WERI-Rb-1 (cell line): ENCODE measurements around the gene HDDC3.

Experiments used
- DNase-seq: peaks from one replicate; pipeline ENCODE4 v3.0.0-alpha.2; 2020
- H3K27ac ChIP-seq: fragments of 250-450 bp; sonication (Bioruptor Pico); 2 replicates; pipeline ENCODE4 v1.5.1; 2020; ENCODE audit warnings: mild to moderate bottlenecking, moderate library complexity
- H3K27me3 ChIP-seq: fragments of 250-450 bp; sonication (Bioruptor Pico); 2 replicates; pipeline ENCODE4 v1.5.1; 2021; ENCODE audit warnings: mild to moderate bottlenecking, low read depth, moderate library complexity; ENCODE audit not compliant: insufficient read depth, severe bottlenecking
- H3K36me3 ChIP-seq: fragments of 250-450 bp; sonication (Bioruptor Pico); 2 replicates; pipeline ENCODE4 v1.5.1; 2020; ENCODE audit warnings: mild to moderate bottlenecking, moderate library complexity
- H3K4me3 ChIP-seq: 2 replicates; pipeline ENCODE4 v1.5.1; 2011; ENCODE audit warnings: low read depth, mild to moderate bottlenecking, control low read depth, low read length
- H3K9me3 ChIP-seq: fragments of 250-450 bp; sonication (Bioruptor Pico); 2 replicates; pipeline ENCODE4 v1.5.1; 2021; ENCODE audit warnings: mild to moderate bottlenecking, moderate library complexity; ENCODE audit not compliant: severe bottlenecking
- TF ChIP-seq, protein P1 (sequence below): IDR thresholded peaks from 2 replicates; pipeline ENCODE4 v1.5.1; 2011; ENCODE audit warnings: low read depth, mild to moderate bottlenecking, control low read depth, inconsistent platforms, low read length

HDDC3 gene

DNA sequence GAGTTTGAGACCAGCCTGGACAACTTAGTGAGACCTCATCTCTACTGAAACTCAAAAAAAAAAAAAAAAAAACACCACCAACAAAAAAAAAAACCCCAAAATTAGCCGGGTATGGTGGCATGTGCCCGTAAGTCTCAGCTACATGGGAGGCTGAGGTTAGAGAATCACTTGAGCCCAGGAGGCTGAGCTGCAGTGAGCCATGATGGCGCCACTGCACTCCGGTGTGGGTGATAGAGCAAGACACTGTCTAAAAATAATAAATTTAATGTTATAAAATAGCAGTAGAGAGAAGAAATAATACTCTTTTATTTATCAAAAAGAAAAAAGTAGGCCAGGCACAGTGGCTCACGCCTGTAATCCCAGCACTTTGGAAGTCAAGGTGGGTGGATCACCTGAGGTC, 39.8 kb upstream of the HDDC3 start:
- DNase-seq: no peak
- Histone ChIP-seq H3K36me3 (peaks cover 92% of the 10 kb centered on the region), H3K27ac (no peak overlapping the region), H3K4me3 (no peak overlapping the region), H3K27me3 (no peaks in the 10 kb centered on the region), H3K9me3 (no peaks in the 10 kb centered on the region)
- TF ChIP-seq, protein P1, sequence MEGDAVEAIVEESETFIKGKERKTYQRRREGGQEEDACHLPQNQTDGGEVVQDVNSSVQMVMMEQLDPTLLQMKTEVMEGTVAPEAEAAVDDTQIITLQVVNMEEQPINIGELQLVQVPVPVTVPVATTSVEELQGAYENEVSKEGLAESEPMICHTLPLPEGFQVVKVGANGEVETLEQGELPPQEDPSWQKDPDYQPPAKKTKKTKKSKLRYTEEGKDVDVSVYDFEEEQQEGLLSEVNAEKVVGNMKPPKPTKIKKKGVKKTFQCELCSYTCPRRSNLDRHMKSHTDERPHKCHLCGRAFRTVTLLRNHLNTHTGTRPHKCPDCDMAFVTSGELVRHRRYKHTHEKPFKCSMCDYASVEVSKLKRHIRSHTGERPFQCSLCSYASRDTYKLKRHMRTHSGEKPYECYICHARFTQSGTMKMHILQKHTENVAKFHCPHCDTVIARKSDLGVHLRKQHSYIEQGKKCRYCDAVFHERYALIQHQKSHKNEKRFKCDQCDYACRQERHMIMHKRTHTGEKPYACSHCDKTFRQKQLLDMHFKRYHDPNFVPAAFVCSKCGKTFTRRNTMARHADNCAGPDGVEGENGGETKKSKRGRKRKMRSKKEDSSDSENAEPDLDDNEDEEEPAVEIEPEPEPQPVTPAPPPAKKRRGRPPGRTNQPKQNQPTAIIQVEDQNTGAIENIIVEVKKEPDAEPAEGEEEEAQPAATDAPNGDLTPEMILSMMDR: no peak

DNA sequence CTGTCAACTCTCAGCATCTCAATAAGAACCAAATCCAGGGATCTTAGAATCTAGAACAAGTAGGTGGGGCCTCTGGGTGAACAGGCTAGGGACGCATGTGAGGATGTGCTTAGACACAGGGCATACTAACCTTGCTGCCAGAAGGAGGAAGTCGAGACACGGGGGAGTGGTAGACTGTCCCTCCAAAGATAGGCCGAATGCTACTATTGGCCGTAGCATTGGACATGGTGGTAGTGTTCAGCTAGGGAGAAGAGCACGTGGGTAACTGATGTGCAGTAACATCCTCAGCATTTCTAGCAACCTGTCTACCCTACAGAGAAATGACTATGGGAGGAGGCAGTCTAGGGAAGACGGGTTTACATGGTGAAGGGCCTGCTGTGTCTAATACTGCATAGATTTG, 37.9 kb upstream of the HDDC3 start:
- Histone ChIP-seq H3K27me3 (no peaks in the 10 kb centered on the region), H3K36me3 (peaks cover 90% of the 10 kb centered on the region)
- DNase-seq: no peak

DNA sequence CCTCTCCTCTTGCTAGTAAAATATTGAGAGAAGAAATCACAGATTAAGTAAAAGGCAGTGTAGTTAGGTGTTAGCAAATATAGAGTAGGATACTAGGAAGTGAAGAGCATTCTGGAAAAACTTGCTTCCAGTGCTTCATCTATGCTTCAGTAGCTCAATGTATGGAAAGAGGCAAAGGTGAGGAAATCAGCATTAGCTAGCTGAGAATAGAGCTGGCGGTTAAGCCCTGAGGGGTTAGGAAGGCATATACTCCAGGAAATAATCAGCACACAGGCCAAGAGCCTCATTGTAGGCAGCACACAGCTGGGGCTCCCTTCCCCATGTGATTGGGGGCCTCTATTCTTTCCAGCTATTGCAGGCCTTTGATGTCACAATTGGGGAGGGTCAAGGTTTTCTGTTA, 36.1 kb upstream of the HDDC3 start:
- TF ChIP-seq, protein P1: no peak

More for the DNA sequence above, 37.9 kb upstream of the HDDC3 start:
- Histone ChIP-seq H3K4me3 (no peak overlapping the region), H3K9me3 (no peaks in the 10 kb centered on the region), H3K27ac (no peak overlapping the region)
- TF ChIP-seq, protein P1: no peak

DNA sequence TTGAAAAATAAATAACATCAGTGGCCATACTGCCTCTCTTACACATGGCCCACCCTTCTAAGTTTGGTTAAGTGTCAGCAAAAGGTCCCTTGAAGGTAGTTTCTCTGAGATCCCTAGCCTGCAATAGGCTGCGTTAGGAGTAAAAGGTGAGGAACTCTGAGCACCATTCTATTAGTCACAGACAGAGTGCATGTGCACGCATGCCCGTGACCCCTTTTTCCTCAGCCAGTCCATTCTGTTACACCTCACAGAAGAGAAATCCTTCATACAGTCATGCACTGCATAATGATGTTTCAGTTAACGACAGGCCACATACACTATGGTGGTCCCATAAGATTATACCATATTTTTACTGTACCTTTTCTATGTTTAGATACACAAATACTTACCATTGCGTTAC, 34.9 kb upstream of the HDDC3 start:
- no peaks in the 10 kb centered on the region for H3K27me3 ChIP-seq
- DNase-seq: no peak
- no peak overlapping the region for H3K4me3 ChIP-seq
- TF ChIP-seq, protein P1: no peak
- H3K9me3 ChIP-seq: no peaks in the 10 kb centered on the region
- peaks cover 86% of the 10 kb centered on the region for H3K36me3 ChIP-seq
- no peak overlapping the region for H3K27ac ChIP-seq

More for the DNA sequence above, 36.1 kb upstream of the HDDC3 start:
- no peaks in the 10 kb centered on the region for H3K9me3 ChIP-seq
- no peak for DNase-seq
- peaks cover 86% of the 10 kb centered on the region for H3K36me3 ChIP-seq
- H3K27me3 ChIP-seq: no peaks in the 10 kb centered on the region
- H3K27ac ChIP-seq: no peak overlapping the region
- H3K4me3 ChIP-seq: no peak overlapping the region

DNA sequence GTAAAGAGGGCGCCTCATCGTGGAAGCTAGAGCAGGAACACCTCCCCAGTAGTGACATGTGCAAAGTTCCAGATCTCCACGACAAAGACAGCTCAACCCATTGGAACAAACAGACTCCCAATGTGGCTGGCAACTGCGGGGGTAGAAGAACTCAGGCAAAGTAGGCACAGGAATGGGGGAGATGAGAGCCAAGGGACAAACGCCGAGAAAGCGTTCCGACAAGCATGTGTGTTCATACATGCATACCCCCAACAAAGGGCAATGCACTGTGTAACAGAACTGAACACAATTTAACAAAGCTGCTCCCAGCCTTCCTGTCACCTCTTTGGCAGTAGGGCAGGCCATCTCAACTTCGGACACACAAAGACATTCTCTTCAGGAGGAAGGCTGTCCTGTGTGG, 33.9 kb upstream of the HDDC3 start:
- H3K27ac ChIP-seq: no peak overlapping the region
- no peaks in the 10 kb centered on the region for H3K9me3 ChIP-seq
- no peak overlapping the region for H3K4me3 ChIP-seq
- no peak for DNase-seq
- TF ChIP-seq, protein P1: no peak
- peaks cover 91% of the 10 kb centered on the region for H3K36me3 ChIP-seq
- no peaks in the 10 kb centered on the region for H3K27me3 ChIP-seq

DNA sequence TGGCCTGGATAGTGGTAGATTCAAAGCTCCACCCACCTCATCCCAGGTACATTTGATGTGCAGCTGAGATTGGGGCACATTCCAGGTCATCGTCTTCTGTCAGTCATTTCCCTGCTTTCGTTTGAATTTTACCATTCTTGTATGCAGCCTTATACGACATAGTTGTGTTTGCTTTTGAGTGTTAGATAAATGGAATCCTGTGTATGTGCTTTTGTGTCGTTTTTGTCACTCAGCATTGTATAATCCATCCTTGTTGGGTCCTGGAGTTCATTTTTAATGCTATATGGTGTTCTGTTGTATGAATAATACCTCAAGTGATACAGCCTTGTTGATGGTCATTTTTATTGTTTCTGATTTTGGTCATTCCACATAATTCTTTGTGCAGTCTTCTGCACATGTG, 29.7 kb upstream of the HDDC3 start:
- Histone ChIP-seq H3K4me3 (no peak overlapping the region), H3K36me3 (peaks cover 78% of the 10 kb centered on the region), H3K9me3 (no peaks in the 10 kb centered on the region), H3K27ac (no peak overlapping the region), H3K27me3 (no peaks in the 10 kb centered on the region)
- DNase-seq: no peak
- TF ChIP-seq, protein P1: no peak
